GM12892 (cell line): Measurements from ENCODE around the gene SPON1.

Experiments
- POLR2A ChIP-seq: IDR thresholded peaks from 2 replicates; pipeline ENCODE4 v1.6.1; 2011; ENCODE audit warnings: low read depth, low read length, control low read depth
- POLR2AphosphoS5 ChIP-seq: IDR thresholded peaks from 2 replicates; pipeline ENCODE4 v1.6.1; 2011; ENCODE audit warnings: low read depth, low read length, control low read depth
- TAF1 ChIP-seq: IDR thresholded peaks from 2 replicates; pipeline ENCODE4 v1.6.1; 2011; ENCODE audit warnings: low read depth, mild to moderate bottlenecking, control low read depth, low read length, borderline replicate concordance

DNA sequence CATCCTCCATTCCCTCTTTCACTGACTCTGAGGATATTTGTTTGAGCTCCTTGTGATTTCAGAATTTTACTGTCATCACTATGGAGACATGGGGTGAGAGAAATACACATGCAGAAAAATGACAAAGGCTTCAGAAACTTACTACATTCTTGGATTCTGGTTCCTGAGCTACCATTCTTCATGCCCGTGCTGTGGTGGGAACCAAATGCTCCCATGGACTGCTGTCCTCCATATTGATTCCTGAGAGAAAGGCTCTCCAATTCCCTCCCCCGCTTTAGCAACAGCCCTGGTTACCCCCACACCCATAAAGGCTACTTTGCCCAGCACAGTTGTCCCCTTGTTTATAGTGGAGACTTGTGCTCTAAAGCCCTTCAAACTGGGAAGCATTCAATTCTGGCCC is 201.1 kb downstream of the SPON1 start:
- no peak for TF ChIP-seq TAF1
- no peak for TF ChIP-seq POLR2AphosphoS5
- TF ChIP-seq POLR2A, result no peak
